Heart left ventricle (tissue), 16 donors: ENCODE results near the gene DGCR6L. TPM values are rescaled to one million over a fixed set of nuclear protein-coding genes. Genes with fewer than 3 reads are reported as not detected.
A peak's percentile ranks its signal among the peaks of the same experiment; 100 is the strongest.
"Not testable (repeated sequence)": the region's sequence is repeated elsewhere in the genome, so short reads cannot be mapped to it uniquely, and the experiment has no call there.

Source experiments
- ATAC-seq, 4 donors: fragments of 200-7000 bp; cut with Tn5 transposase; one replicate each; pipeline ENCODE4 v1.9.1; 2020 to 2022; ENCODE audit warnings: moderate library complexity in 4 of 4, mild to moderate bottlenecking in 3 of 4, moderate number of reproducible peaks in 1 of 4
- DNase-seq, 5 donors: peaks; one replicate each; pipeline ENCODE4 v3.0.0-alpha.2; 2020
- H3K27ac ChIP-seq, 12 donors: fragments of 200-600 bp; sonication (generic) in 4 of 12; one replicate each; pipeline versions ENCODE4 v1.5.0 to v1.8.0; 2016 to 2022; ENCODE audit warnings: mild to moderate bottlenecking in 2 of 12
- H3K27me3 ChIP-seq, 9 donors: fragments of 200-600 bp; sonication (generic) in 2 of 9; one replicate each; pipeline versions ENCODE4 v1.5.1 to v1.8.0; 2016 to 2022; ENCODE audit warnings: mild to moderate bottlenecking in 3 of 9
- H3K36me3 ChIP-seq, 9 donors: fragments of 200-600 bp; sonication (generic) in 2 of 9; one replicate each; pipeline versions ENCODE4 v1.5.0 to v1.8.0; 2018 to 2022; ENCODE audit warnings: mild to moderate bottlenecking in 2 of 9
- H3K4me1 ChIP-seq, 12 donors: fragments of 200-600 bp; sonication (generic) in 4 of 12; one replicate each; pipeline versions ENCODE4 v1.5.0 to v1.8.0; 2016 to 2022; ENCODE audit warnings: mild to moderate bottlenecking in 3 of 12
- H3K4me3 ChIP-seq, 12 donors: fragments of 200-600 bp; sonication (generic) in 4 of 12; one replicate each; pipeline versions ENCODE4 v1.5.0 to v1.8.0; 2017 to 2022; ENCODE audit warnings: mild to moderate bottlenecking in 9 of 12, moderate library complexity in 4 of 12
- H3K9me3 ChIP-seq, 12 donors: fragments of 200-600 bp; sonication (generic) in 4 of 12; one replicate each; pipeline versions ENCODE4 v1.5.0 to v1.8.0; 2016 to 2022; ENCODE audit warnings: mild to moderate bottlenecking in 1 of 12
- POLR2A ChIP-seq, 2 donors: fragments of 450-650 bp; IDR thresholded peaks; one replicate each; pipeline ENCODE4 v1.6.1; 2017; ENCODE audit warnings: antibody characterized with exemption in 2 of 2, mild to moderate bottlenecking in 2 of 2, moderate library complexity in 2 of 2
- WGBS, 4 donors: extraction: QIAGEN DNeasy Blood & Tissue Kit in 2 of 4; methylation state at CpG; one replicate each; pipeline versions ENCODE4 v1.1.5 to v1.1.7; 2013 to 2018; 5-methylcytosine and 5-hydroxymethylcytosine counted together
- intact Hi-C, 10 donors: fragments of 100-400 bp; cut with DNase I; formaldehyde crosslinking; loops; one replicate each; pipeline versions ENCODE4 v1.11.1 to v1.14.2; 2022
- polyA plus RNA-seq, 2 donors: library from polyadenylated mRNA; stranded (reverse); fragments of 200-250 nt; gene quantifications; one replicate each; pipeline ENCODE4 v1.2.3, GENCODE V29; 2013
- total RNA-seq, 9 donors: library from RNA; depleted of rRNA in 2 of 9; stranded (reverse); fragments of >200 nt in 2 of 9; fragmentation: NEBNext Ultra II Directional in 3 of 9; extraction: Animal tissue kit (Norgen Biotek cat#: 25700) in 3 of 9; gene quantifications; one replicate each; pipeline versions ENCODE4 v1.1.0 to v1.2.4, GENCODE V29; 2016 to 2023
- TF ChIP-seq, protein P1 (sequence below), 12 donors: fragments of 200-600 bp; sonication (generic) in 4 of 12; IDR thresholded peaks; one replicate each; pipeline versions ENCODE4 v1.5.0 to v1.8.0; 2018 to 2022; ENCODE audit warnings: antibody characterized with exemption in 12 of 12, mild to moderate bottlenecking in 5 of 12
- donor health status: ischemic (EF 13 %, LVEDD 7.1; RV severe dilation, severe dysfunction).
- donor health status: healthy with polysubstance abuse.
- donor health status: DM: no; HTN: yes; CAD: no.
- donor health status: DM: no; HTN: no; CAD: no.
- donor health status: ischemic (EF 25% LVEDD 6.9; RV normal size, moderate dysfunction).
- donor health status: ischemic (EF 25% LVEDD 5.7; RV mildly dilated, moderate dysfunction).
- donor health status: healthy.
- donor health status: DM: yes; HTN: yes; CAD: no.
- donor health status: ischemic (EF 35%, LVEDD 5.7; RV mildly dilated, moderate dysfunction).
- donor health status: nonischemic (EF 11% LVEDD 7.7; RV severe dilation, severe dysfunction).
- donor health status: DM: yes; HTN: yes; CAD: no.
- donor health status: PGD.
- donor health status: ischemic (EF 29% LVEDD 5.4; RV normal size, mild dysfunction).
- donor health status: nonischemic (EF 23%, LVEDD 6.1; RV moderate dilation, normal function).

Gene DGCR6L
- total and polyA plus RNA-seq, 11 donors, result 31.8 to 101 (median 46.1) TPM

DNA sequence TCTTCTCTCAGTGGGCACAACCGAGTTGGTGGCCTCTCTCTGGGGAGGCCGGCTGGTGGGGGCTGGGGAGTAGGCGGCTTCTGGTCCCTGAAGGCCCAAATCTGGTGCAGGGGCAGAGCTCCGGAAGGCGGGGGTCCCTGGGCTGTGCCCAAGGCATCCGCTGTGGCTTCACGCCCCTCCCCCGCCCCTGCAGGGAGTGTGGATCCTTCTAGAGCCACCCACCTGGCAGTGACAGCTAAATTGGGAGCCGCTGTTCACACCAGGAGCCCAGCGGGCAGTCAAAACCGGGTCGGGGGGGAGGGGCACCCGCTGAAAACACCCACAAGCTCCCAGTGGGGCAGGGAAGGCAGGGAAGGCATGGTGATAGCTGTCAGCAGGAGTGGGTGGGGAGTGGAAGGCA, 47.2 kb downstream of the DGCR6L start:
- no peaks in the 10 kb centered on the region for H3K36me3 ChIP-seq
- intact Hi-C loops, result loop anchor here in 1 of 10 donors (5.0 kb wide), 1 partner anchor 1305 kb away; no protein-coding TSS in a partner anchor
- 49 to 84% (median 75%) methylated on average over 3 to 13 of the region's 13 CpGs for WGBS, 4 donors
- no peak overlapping the region for H3K4me3 ChIP-seq
- H3K9me3 ChIP-seq, result no peaks in the 10 kb centered on the region
- peaks cover 0 to 2% (median 0%) of the 10 kb centered on the region in 9 donors for H3K27me3 ChIP-seq
- peaks cover 0 to 12% (median 4%) of the 10 kb centered on the region in 12 donors for H3K4me1 ChIP-seq
- H3K27ac ChIP-seq, result no peak overlapping the region
- peak in 1 of 5 donors; percentile 21 for DNase-seq
- ATAC-seq, result no peak
- no peak for TF ChIP-seq POLR2A (IDR thresholded peaks at IDR 0.05)
- TF ChIP-seq, protein P1, sequence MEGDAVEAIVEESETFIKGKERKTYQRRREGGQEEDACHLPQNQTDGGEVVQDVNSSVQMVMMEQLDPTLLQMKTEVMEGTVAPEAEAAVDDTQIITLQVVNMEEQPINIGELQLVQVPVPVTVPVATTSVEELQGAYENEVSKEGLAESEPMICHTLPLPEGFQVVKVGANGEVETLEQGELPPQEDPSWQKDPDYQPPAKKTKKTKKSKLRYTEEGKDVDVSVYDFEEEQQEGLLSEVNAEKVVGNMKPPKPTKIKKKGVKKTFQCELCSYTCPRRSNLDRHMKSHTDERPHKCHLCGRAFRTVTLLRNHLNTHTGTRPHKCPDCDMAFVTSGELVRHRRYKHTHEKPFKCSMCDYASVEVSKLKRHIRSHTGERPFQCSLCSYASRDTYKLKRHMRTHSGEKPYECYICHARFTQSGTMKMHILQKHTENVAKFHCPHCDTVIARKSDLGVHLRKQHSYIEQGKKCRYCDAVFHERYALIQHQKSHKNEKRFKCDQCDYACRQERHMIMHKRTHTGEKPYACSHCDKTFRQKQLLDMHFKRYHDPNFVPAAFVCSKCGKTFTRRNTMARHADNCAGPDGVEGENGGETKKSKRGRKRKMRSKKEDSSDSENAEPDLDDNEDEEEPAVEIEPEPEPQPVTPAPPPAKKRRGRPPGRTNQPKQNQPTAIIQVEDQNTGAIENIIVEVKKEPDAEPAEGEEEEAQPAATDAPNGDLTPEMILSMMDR (IDR thresholded peaks at IDR 0.05), result no peak

DNA sequence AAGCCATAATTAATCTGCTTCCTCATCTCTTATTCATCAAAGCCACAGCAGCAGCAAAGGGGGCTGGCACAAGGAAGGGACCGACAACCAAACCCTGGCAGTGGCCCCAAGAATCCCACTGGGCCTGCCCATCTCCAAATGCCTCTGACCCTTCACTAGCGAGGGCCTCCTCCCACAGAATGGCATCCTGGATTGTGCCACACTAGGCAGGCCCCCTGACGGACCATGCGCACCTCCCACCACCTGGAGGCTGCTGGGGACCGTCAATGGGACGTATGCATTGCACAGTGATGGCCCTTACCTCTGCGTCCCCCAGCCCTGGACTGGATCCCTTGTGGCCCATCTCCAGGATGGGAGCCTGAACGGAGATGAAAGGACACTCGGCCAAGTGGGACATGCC, 47.7 kb downstream of the DGCR6L start:
- H3K27me3 ChIP-seq, result peaks cover 0 to 7% (median 0%) of the 10 kb centered on the region in 9 donors
- no peak overlapping the region for H3K27ac ChIP-seq
- H3K4me1 ChIP-seq, result peaks cover 0 to 17% (median 9%) of the 10 kb centered on the region in 12 donors
- no peaks in the 10 kb centered on the region for H3K36me3 ChIP-seq
- no peak overlapping the region for H3K4me3 ChIP-seq
- H3K9me3 ChIP-seq, result no peaks in the 10 kb centered on the region
- 86 to 98% (median 90%) methylated on average over 4 to 9 of the region's 9 CpGs for WGBS, 4 donors
- intact Hi-C loops, result loop anchor here in 1 of 10 donors (5.0 kb wide), 1 partner anchor 1305 kb away; no protein-coding TSS in a partner anchor
- TF ChIP-seq POLR2A (IDR thresholded peaks at IDR 0.05), result no peak
- TF ChIP-seq, protein P1 (IDR thresholded peaks at IDR 0.05), result no peak
- no peak for DNase-seq
- no peak for ATAC-seq

DNA sequence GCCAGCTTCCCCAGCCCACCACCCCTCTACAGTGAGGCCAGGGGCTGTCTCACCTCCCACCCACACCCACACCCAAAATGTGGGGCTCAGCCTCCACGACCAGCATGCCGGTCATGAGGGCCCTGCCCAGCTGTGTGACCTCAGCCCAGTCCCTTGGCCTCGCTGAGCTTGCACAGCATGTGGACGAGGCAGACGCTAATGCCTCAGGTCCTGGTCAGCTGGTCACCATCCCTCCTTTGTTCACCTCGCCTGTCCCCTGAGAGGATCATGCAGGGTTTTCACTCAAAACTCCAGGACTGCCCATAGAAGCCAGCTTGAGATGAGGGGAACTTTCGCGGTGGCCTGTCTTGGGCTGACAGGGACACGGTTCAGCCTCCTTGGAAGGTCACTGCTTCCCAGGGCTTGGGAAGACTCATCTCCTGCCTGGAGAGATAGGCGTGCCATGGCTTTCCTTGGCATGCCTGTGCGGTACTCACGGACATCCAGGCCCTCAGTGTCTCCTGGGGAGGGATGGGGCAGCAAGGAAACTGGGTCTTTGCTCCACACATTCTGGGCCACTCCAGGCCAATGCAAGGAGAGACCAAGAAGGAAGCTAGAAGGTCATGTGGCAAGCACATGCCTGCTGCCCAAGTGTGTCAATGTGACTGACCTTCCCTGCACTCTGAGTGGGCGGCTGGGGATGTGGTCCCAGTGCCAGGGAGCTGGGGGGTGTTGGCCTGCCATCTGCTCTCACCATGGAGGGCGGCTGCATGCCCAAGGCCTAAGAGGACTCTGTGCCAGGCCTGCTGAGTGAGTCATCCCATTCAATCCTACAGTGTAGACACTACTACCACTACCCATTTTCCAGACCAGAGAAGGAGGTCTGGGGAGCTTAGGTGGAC, 48.5 kb downstream of the DGCR6L start:
- intact Hi-C loops, result loop anchor here in 1 of 10 donors (5.0 kb wide), 1 partner anchor 1304 kb away; no protein-coding TSS in a partner anchor
- DNase-seq (no peak), ATAC-seq (no peak)
- Histone ChIP-seq H3K27ac (no peak overlapping the region), H3K4me3 (no peak overlapping the region), H3K4me1 (peaks cover 0 to 22% (median 11%) of the 10 kb centered on the region in 12 donors), H3K36me3 (no peaks in the 10 kb centered on the region), H3K9me3 (no peaks in the 10 kb centered on the region), H3K27me3 (peaks cover 0 to 8% (median 0%) of the 10 kb centered on the region in 9 donors)
- TF ChIP-seq, protein P1 (IDR thresholded peaks at IDR 0.05), result no peak
- no peak for TF ChIP-seq POLR2A (IDR thresholded peaks at IDR 0.05)
- 80 to 88% (median 87%) methylated on average over 9 to 14 of the region's 14 CpGs for WGBS, 4 donors

DNA sequence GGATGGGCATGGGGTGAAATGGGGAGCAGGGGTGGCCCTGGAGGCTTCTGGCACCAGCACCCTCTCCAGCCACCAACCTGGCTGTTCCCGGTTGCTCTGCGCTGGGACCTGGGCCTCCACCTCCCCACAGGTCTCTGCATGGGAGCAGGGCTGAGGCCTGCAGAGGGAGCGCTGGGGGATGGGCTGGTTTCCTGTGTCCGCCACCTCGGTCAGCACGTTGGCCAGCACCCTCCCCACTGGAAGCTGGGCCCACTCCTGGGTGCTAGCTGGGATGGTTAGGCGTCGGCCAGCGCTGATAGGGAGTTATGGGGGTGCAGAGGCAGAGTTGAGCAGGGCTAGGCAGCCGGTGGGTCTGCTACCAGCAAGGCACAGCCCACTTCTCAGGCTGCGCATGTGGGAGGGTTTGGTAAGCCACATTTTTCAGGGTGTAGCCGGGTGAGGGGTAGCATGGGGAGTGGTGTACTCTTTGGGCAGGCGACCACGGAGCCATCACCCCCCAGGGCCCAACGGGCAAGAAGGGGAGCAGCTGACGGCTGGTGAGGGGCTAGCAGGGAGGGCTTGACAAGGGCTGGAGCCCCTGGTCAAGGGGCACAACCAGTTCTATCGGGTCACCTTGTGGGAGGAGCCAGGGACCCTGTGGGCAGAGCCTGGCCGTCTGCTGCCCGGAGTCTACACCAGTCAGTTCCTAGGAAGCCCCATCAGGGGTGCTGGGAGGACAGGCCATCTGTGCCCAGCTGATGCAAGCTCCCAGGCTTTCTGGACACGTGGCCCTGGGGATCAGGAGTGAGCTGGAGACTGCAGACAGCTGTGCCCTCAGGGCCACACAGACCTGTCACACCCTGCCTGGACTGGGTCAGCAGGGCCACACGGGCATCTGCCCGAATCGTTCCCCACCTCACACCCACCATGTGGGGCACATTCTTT, 49.4 kb downstream of the DGCR6L start:
- H3K4me1 ChIP-seq, result peaks cover 0 to 22% (median 11%) of the 10 kb centered on the region in 12 donors
- H3K27me3 ChIP-seq, H3K36me3 ChIP-seq, H3K27ac ChIP-seq, H3K9me3 ChIP-seq, DNase-seq, H3K4me3 ChIP-seq: not testable (repeated sequence)
- intact Hi-C loops, result loop anchor here in 1 of 10 donors (5.0 kb wide), 1 partner anchor 1303 kb away; no protein-coding TSS in a partner anchor
- ATAC-seq, result peak in 3 of 4 donors; percentile 22 to 61 (median 35)
- WGBS, 4 donors, result 66 to 76% (median 75%) methylated on average over 9 to 23 of the region's 23 CpGs

DNA sequence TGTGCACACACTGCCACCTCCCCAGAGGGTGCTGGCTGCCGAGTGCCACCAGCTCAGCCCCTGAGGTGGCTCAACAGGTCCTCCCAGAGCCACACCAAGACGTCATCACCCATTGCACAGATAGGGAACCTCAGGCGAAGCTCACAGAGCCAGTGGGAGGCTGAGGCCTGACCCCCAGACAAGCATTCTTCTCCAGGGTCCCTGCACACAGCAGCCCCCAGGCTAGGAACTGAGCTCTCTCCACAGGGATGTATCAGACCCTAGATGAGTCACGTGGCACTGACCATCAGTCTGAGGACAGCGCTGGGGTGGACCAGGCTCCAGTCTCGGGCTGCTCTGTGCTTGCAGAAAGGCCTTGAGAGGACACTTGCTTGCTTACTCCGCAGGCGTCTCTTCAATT, 50.2 kb downstream of the DGCR6L start:
- not testable (repeated sequence) for H3K4me3 ChIP-seq, H3K27ac ChIP-seq, DNase-seq, H3K9me3 ChIP-seq, H3K27me3 ChIP-seq, ATAC-seq, H3K36me3 ChIP-seq
- 88 to 94% (median 90%) methylated on average over 6 to 8 of the region's 8 CpGs for WGBS, 4 donors
- intact Hi-C loops, result loop anchor here in 7 of 10 donors (5.0 to 10.0 kb wide), 5 partner anchors 92 to 1302 kb away; no protein-coding TSS in a partner anchor
- peaks cover 0 to 22% (median 11%) of the 10 kb centered on the region in 12 donors for H3K4me1 ChIP-seq

DNA sequence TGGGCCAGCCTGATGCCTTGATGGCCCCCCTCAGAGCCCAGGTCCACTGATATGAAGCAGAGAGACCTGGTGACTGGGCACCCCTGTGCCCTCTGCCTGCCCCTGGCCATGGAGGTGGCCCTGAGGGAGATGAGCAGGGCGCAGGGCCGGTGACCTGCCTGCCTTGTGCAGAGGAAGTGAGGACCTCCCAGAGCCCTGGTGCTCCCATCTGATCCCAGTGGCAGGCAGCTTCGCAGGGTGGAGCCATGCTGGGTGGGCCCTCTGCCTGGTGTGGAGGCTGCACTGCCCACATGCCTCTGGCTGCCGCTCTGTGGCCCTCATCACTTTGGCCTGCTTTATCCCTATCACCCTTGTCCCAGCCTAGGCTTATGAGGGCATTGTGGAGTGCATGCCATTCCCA, 50.7 kb downstream of the DGCR6L start:
- DNase-seq, H3K36me3 ChIP-seq, H3K4me3 ChIP-seq, H3K27me3 ChIP-seq, H3K9me3 ChIP-seq, H3K27ac ChIP-seq, ATAC-seq: not testable (repeated sequence)
- H3K4me1 ChIP-seq, result peaks cover 0 to 22% (median 11%) of the 10 kb centered on the region in 12 donors
- intact Hi-C loops, result loop anchor here in 7 of 10 donors (5.0 to 10.0 kb wide), 4 partner anchors 92 to 112 kb away; no protein-coding TSS in a partner anchor
- WGBS, 4 donors, result 84 to 98% (median 95%) methylated on average over 4 of the region's 4 CpGs; no CpG with 5 or more reads in 1 of the 4 donors
